GM18858 (cell line): Measurements from ENCODE around the gene SLC24A3.

ENCODE experiments used
- ATAC-seq: cut with Tn5 transposase; IDR thresholded peaks from one replicate; pipeline ENCODE4 v1.9.1; 2021; ENCODE audit not compliant: unreplicated experiment

SLC24A3 gene

DNA sequence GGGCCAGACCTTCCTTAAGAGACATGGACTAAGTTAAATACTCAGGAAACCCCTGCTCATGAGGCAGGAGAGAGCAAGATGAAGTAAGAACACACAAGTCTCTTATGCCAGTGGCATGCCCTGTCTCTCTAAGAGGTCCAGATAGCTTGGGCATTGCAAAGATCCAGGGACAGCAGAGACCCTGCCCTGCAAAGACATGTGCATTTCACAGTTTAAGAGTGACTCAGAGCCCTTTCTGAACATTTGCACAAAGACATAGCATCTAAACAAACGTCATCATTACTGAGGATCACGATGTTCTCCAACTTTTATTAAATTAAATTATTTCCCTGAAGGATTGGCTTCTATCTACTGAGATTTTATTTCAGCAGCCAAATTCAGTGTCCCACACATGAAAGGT is 315.1 kb downstream of the SLC24A3 start:
- ATAC-seq = no peak

- no peak for ATAC-seq
These were observed 316.0 kb downstream of the SLC24A3 start for GRCh38 chr20:19528286-19529030.

DNA sequence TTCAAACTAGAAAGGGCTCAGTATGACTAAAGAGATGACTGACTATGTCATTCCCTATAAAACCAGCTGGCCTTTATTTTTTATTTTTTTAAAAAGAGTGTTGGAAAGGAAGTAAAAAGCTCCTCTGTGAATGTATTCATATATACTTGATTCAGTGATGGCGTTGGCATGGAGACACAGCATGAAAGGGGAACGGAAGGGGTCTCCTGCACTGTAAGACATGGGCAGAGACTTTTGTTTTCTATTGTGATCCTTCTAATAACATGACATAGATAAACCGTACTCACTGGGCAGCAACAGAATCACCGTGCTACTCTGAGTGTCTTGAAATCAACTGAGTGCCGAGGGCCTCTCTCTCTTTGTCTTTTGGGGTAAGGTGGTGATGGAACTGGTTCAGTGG is 317.6 kb downstream of the SLC24A3 start:
- no peak for ATAC-seq

- ATAC-seq = no peak
These were observed 319.0 kb downstream of the SLC24A3 start for GRCh38 chr20:19531446-19531845.

GRCh38 chr20:19538556-19538955 is 326.1 kb downstream of the SLC24A3 start:
- ATAC-seq = no peak

DNA sequence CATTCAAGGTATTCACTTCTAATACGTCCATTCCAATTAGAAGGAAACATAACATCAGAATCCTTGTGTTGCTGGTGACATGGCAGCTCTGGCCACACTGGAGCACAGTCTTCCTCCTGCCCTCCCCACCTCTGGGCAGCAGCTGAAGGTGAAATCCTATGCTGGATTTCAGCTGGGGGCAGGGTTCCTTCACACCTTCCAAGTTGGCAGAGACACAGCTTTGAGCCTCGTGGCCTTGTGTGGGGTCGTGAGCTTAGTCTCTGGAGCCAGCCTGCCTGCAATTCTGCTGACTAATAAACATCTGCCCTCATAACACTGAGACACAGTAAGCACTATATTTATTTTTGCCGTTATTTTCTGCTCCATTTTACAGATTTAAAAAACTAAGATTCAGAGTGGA is 326.7 kb downstream of the SLC24A3 start:
- ATAC-seq = no peak

- ATAC-seq = no peak
These were observed 327.9 kb downstream of the SLC24A3 start for GRCh38 chr20:19540392-19540791.

GRCh38 chr20:19543101-19543500 is 330.7 kb downstream of the SLC24A3 start:
- ATAC-seq = no peak

DNA sequence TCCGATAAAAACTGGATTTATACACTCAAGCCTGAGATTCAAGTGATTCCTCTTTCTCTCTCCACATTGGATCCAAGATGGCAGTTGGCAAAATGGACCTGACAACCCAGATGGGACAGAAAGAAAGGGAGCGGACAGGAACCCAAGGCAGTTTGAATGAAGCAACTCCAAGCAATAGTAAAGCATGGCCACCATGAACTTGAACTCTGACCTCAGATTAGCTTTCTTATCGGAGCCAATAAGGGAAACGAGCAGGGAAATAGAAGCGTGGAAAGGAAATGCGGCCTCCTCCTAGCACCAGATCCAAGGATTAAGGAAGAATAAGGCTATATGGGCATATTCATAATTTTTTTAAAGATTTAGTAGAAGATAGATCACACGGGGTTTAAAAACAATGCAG is 332.2 kb downstream of the SLC24A3 start:
- no peak for ATAC-seq

DNA sequence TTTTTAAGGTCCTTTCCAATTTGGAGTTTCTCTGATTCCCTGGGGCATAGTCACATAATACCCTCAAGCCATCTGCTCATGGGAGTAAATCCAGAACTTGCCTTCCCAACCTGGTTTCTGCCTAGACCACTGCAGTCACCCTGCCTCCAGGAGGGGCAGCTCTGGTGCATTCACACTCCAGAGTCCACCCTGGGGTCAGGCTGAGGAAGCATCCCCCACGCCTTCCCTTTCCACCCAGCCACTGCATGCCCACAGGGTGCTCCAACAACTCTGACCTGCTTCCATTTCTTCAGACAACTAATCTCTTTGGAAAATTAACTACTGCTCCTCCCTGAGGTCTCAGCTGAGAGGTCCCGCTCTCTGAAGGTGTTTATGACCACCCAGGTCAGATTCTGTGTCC is 334.2 kb downstream of the SLC24A3 start:
- ATAC-seq = no peak

- no peak for ATAC-seq
These were observed 335.1 kb downstream of the SLC24A3 start for GRCh38 chr20:19547547-19547946.

DNA sequence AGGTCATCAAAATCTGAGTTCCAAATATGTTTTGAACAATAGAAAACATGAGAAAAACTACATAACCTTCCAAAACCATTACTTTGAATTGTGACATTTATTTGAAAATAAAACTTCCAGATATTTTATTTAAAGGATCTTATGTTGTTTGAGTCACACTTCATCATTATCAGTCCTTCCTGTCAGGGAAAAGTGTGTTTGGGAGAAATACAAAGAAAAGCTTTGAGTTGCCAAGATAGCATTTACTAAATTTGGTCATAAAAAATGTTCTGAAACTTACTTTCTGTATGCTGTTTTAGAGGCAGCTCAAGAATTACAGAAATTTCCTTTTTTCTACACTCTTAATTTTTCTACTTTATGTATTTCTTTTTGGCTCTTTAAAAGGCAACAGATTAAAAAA is 337.5 kb downstream of the SLC24A3 start:
- ATAC-seq = no peak

DNA sequence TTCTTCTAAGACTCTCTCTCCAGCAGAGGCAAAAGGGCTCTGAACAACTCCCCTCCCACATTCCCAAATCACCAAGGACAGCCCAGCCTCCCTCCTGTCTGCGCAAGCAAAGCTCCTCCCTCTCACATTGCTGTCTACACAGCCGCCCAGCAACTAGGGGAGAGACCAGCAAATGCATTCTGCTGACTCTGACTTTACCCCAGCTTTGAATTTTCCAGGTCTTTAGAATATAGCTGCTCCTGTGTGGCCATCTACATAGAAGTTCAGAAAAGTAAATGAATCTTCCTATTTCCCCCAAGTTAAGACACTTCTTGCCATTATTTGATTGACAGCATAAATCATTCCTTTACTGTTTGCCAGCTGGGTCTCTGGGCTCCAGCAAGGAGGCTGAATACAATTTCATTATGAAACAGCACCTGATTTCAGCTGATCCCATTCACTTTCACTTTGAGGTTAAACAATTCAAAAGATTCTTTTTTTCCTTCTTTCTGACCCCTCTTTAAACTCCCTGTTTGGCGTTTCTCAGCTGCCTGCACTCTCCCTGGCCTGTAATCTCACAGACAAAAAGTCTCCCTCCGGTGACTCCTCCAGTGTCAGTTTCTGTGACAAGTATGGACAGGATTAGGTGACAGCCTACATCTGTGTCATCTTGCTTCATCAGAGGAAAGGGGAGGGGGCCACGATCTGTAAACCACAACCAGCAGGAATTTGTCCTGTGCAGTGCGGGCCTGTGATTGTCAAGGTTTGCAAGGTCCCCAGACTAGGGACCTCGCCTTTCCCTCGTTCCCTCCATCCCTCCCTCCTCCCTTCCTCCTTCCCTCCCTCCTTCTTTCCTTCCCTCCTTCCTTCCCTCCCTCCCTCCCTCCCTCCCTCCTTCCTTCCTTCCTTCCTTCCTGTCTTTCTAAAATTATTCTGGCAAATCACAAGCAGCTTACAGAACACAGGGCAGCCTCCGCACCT is 340.1 kb downstream of the SLC24A3 start:
- ATAC-seq = no peak

- no peak for ATAC-seq
These were observed 342.2 kb downstream of the SLC24A3 start for GRCh38 chr20:19554666-19555065.

- no peak for ATAC-seq
These were observed 343.3 kb downstream of the SLC24A3 start for GRCh38 chr20:19555726-19556125.

- no peak for ATAC-seq
These were observed 344.8 kb downstream of the SLC24A3 start for GRCh38 chr20:19557291-19557690.

DNA sequence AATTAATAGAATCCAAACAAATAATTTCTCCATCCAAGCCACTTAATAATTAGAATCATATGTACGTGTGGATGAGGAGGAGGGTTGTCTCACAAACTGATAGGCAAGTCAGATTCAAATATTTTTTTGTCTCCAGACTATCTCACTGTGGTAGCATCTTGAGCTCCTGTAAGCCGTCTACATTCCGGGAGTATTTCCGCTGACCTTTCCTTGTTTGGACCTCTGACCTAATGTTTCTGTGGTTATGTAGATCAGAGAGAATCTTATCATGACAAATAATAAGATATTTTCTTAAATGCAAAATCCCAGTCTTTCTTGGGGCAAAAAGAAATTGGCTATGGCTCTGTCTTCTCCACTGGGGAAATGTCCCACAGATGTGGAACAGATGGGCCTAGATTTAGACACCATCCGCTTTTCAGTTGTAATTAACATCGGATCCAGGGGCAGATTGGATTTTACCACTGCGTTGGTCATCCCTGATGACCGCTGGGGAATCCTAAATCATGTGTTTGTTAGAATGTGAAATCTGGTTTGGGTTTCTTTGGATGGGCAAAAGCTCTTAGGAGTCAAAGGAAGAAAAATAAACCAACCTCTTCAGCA is 348.5 kb downstream of the SLC24A3 start:
- no peak for ATAC-seq

DNA sequence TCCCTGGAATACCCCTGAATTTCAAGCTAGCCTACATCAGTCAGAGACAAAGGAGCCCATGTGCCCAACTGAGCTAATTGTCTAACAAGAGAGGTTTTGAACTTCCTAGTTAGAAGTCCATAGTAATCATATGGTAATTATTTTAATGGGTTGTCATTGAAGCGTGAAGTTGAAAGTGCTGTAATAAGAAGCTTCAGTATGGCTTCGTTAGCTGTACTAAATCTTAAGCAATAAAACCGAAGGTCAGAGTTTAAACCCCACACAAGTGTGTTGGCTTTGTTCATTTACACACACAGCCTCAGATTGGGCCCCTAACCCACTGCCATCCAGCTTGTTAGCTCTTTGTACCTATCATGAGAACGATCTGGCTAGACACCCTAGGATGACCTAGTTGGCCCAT is 350.0 kb downstream of the SLC24A3 start:
- no peak for ATAC-seq

GRCh38 chr20:19564261-19564660 is 351.8 kb downstream of the SLC24A3 start:
- ATAC-seq = no peak

DNA sequence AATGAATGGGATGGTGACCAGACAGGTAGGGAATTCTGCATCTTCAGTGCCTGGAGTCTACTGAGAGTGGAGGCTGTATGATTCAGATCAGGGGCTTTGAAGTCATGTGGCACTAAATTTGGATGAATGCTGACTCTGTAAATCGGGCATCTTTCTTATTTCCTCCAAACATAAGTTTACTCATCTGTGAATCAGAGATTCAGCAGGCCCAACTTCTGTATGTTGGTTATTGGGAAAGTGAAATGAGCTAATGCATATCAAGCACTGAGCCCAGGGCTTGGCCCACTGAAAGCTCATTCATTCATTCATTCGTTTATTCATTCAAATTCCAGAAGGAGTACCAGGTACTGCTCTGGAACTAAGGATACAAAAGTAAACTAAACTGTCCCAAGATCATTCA is 353.3 kb downstream of the SLC24A3 start:
- no peak for ATAC-seq

GRCh38 chr20:19566226-19566945 is 353.9 kb downstream of the SLC24A3 start:
- no peak for ATAC-seq
